Measurements from ENCODE around the gene CELF1. TPM values are rescaled to one million over a fixed set of nuclear protein-coding genes. Genes with fewer than 3 reads are reported as not detected.

Gene CELF1
- total and polyA plus RNA-seq, 9 of the 15 experiments (the other 6 are each of a cell fraction or from before 2014, with no cell fraction given) = 11.3 to 142 (median 77.4) TPM

- TF ChIP-seq PRDM10 (IDR thresholded peaks at IDR 0.05; ENCODE audit: partially characterized antibody) (peak; percentile 87), CBX8 (IDR thresholded peaks at IDR 0.05; ENCODE audit: borderline replicate concordance, extremely low read depth, low read depth, low read length, poor library complexity, severe bottlenecking) (no peak), GABPA (tag; conservative IDR thresholded peaks at IDR 0.05; ENCODE audit: low read depth) (0 out of 2 replicates have a peak, but pooled peaks have one; percentile 17), MIER1 (IDR thresholded peaks at IDR 0.05; ENCODE audit: low read depth) (no peak)
- intact Hi-C loops (cut with micrococcal nuclease) = no loop called here
- H3K9ac ChIP-seq (ENCODE audit: insufficient read depth in 1 of 2, low read depth in 2 of 2, low read length in 2 of 2) = peak overlapping the region in 1 of 2 experiments; percentile 0; a peak in 1 of 4 replicates
- ATAC-seq (no peak; the same call in 2 of the 3 replicates), DNase-seq (ENCODE audit: extremely low read depth in 1 of 4, low spot score in 3 of 4) (no peak), FAIRE-seq (no peak)
- no TSS peak for BruUV-seq (replicated peaks)
- H3K4me2 ChIP-seq (ENCODE audit: insufficient read depth, low read length) = no peak overlapping the region
- peaks cover 0 to 14% of the 10 kb centered on the region in 2 experiments; a peak in 1 of 5 replicates for H3K4me1 ChIP-seq (replicated peaks in 1 of 2; ENCODE audit: control insufficient read depth in 2 of 2, insufficient read depth in 2 of 2, low read length in 2 of 2)
- in situ Hi-C loops (cut with MboI) = no loop called here
- WGBS (ENCODE audit: insufficient coverage, low coverage, missing lambda C conversion rate) = 59% methylated on average over 14 of the region's 14 CpGs
- H4K20me1 ChIP-seq (replicated peaks; ENCODE audit: control insufficient read depth, insufficient read depth, low read length) = no peaks in the 10 kb centered on the region
- no peaks in the 10 kb centered on the region for H3K79me2 ChIP-seq (ENCODE audit: control insufficient read depth, insufficient read depth, low read length)
- no peak overlapping the region for H3K4me3 ChIP-seq
- CTCF ChIA-PET (ENCODE audit: low intra/inter-chr PET ratio) = no interaction called here
- peaks cover 24% of the 10 kb centered on the region; the same call in 2 of the 3 replicates for H3K36me3 ChIP-seq (ENCODE audit: control insufficient read depth, insufficient read depth, low read length)
- H3K9me3 ChIP-seq (replicated peaks; ENCODE audit: control insufficient read depth, insufficient read depth, low read depth, low read length) = no peaks in the 10 kb centered on the region
- H3K9me1 ChIP-seq (ENCODE audit: control insufficient read depth, insufficient read depth, low read length) = no peaks in the 10 kb centered on the region
- POLR2A ChIA-PET = interaction anchor here (0.8 to 1.5 kb wide), 4 partner anchors 10 to 44 kb away, joined by 3 to 5 read pairs (median 3); no protein-coding TSS in a partner anchor
- no peak overlapping the region for H3K27ac ChIP-seq (ENCODE audit: extremely low read depth, low read depth, low read length)
- H2AFZ ChIP-seq (ENCODE audit: low read depth, low read length) = no peak overlapping the region
- H3K27me3 ChIP-seq (ENCODE audit: control insufficient read depth in 2 of 2, insufficient read depth in 2 of 2, low read length in 2 of 2) = peaks cover 2 to 5% of the 10 kb centered on the region in 2 experiments; a peak in 3 of 5 replicates
Measured at GRCh38 chr11:47587723-47588326, 34.9 kb upstream of the CELF1 start.
